PC-3 (cell line): Measurements from ENCODE around the gene PLXNA4. TPM values are rescaled to one million over a fixed set of nuclear protein-coding genes. Genes with fewer than 3 reads are reported as not detected.

Experiments
- ATAC-seq: fragments of 200-7000 bp; cut with Tn5 transposase; 2 replicates; pipeline ENCODE4 v1.9.1; 2020; ENCODE audit warnings: mild to moderate bottlenecking, moderate library complexity
- BruUV-seq: library from RNA; stranded (reverse); fragments of 400-500 nt; replicated peaks from 2 replicates; lab custom pipeline; 2021; lab: Mats Ljungman, UMichigan
- CTCF ChIA-PET: fragments of 300-600 bp; sonication (Branson Sonifier 250); formaldehyde crosslinking; loops from one replicate; lab custom pipeline; 2022; ENCODE audit warnings: antibody characterized with exemption; lab: Charles Lee
- POLR2A ChIA-PET: fragments of 300-600 bp; sonication (Branson Sonifier 250); formaldehyde crosslinking; loops from one replicate; lab custom pipeline; 2022; ENCODE audit warnings: antibody characterized with exemption; ENCODE audit not compliant: unreplicated experiment; lab: Charles Lee
- DNase-seq: peaks from one replicate; pipeline ENCODE4 v3.0.0-alpha.2; 2015
- H2AFZ ChIP-seq: fragments of 300-600 bp; sonication (generic); 2 replicates; pipeline ENCODE4 v1.6.0; 2016; ENCODE audit warnings: antibody characterized with exemption, low read length
- H3F3A ChIP-seq: fragments of 300-600 bp; sonication (generic); one replicate; pipeline ENCODE4 v1.6.0; 2017; ENCODE audit warnings: antibody characterized with exemption, low read length, control low read depth, mild to moderate bottlenecking; ENCODE audit not compliant: unreplicated experiment
- H3K27ac ChIP-seq: fragments of 300-600 bp; sonication (generic); 2 replicates; pipeline ENCODE4 v1.5.1; 2016; ENCODE audit warnings: mild to moderate bottlenecking, low read length
- H3K27me3 ChIP-seq: fragments of 300-600 bp; sonication (generic); 2 replicates; pipeline ENCODE4 v1.6.1; 2016; ENCODE audit warnings: low read length, mixed read lengths
- H3K36me3 ChIP-seq: fragments of 300-600 bp; sonication (generic); 2 replicates; pipeline ENCODE4 v1.6.1; 2016; ENCODE audit warnings: low read depth, mixed run types, low read length, mixed read lengths
- H3K4me1 ChIP-seq: fragments of 300-600 bp; sonication (generic); 2 replicates; pipeline ENCODE4 v1.5.1; 2016; ENCODE audit warnings: low read length; ENCODE audit not compliant: insufficient read depth
- H3K4me2 ChIP-seq: fragments of 300-600 bp; sonication (generic); 2 replicates; pipeline ENCODE4 v1.6.0; 2016; ENCODE audit warnings: low read length
- H3K4me3 ChIP-seq: fragments of 300-600 bp; sonication (generic); 2 replicates; pipeline ENCODE4 v1.5.1; 2016; ENCODE audit warnings: mild to moderate bottlenecking, low read length, mixed read lengths
- H3K79me2 ChIP-seq: fragments of 300-600 bp; sonication (generic); 2 replicates; pipeline ENCODE4 v1.6.1; 2017; ENCODE audit warnings: low read length, mixed read lengths
- H3K9ac ChIP-seq: fragments of 300-600 bp; sonication (generic); 2 replicates; pipeline ENCODE4 v1.6.0; 2016; ENCODE audit warnings: mild to moderate bottlenecking, low read length
- H3K9me2 ChIP-seq: fragments of 300-600 bp; sonication (generic); replicated peaks from 2 replicates; pipeline ENCODE4 v1.6.1; 2016; ENCODE audit warnings: mixed run types, low read length, mixed read lengths
- H3K9me3 ChIP-seq: fragments of 300-600 bp; sonication (generic); 2 replicates; pipeline ENCODE4 v1.6.1; 2016; ENCODE audit warnings: low read length, mixed read lengths
- H4K20me1 ChIP-seq: fragments of 300-600 bp; sonication (generic); 2 replicates; pipeline ENCODE4 v1.6.1; 2016; ENCODE audit warnings: low read length, mixed read lengths
- CTCF ChIP-seq: fragments of 300-600 bp; sonication (generic); conservative IDR thresholded peaks from 2 replicates; pipeline ENCODE4 v1.5.1; 2017; ENCODE audit warnings: antibody characterized with exemption, low read depth, mild to moderate bottlenecking, low read length
- EZH2 ChIP-seq: fragments of 300-600 bp; sonication (generic); IDR thresholded peaks from one replicate; pipeline ENCODE4 v1.6.1; 2017; ENCODE audit warnings: antibody characterized with exemption, mild to moderate bottlenecking, low read length; ENCODE audit not compliant: unreplicated experiment
- EZH2phosphoT487 ChIP-seq: fragments of 300-600 bp; sonication (generic); IDR thresholded peaks from 2 replicates; pipeline ENCODE4 v1.6.1; 2018; ENCODE audit warnings: mild to moderate bottlenecking, antibody characterized with exemption, low read length, borderline replicate concordance
- intact Hi-C: fragments of 100-400 bp; cut with micrococcal nuclease; formaldehyde crosslinking; loops from 2 replicates; pipeline ENCODE4 v1.9.0; 2023
- total RNA-seq: library from RNA; depleted of rRNA; stranded (reverse); fragments of >200 nt; gene quantifications from 2 replicates; pipeline ENCODE4 v1.2.3, GENCODE V29; 2014

PLXNA4 gene
- total RNA-seq, 1 experiment from 2014 or later = 1.2 TPM

- Histone ChIP-seq H3K9me3 (no peaks in the 10 kb centered on the region), H2AFZ (no peak overlapping the region), H3K79me2 (no peaks in the 10 kb centered on the region), H3K4me3 (no peak overlapping the region), H3K4me2 (no peak overlapping the region), H3K36me3 (no peaks in the 10 kb centered on the region), H3K27ac (no peak overlapping the region), H3K4me1 (no peaks in the 10 kb centered on the region), H3K9ac (no peak overlapping the region), H3K9me2 (no peaks in the 10 kb centered on the region), H4K20me1 (no peaks in the 10 kb centered on the region), H3K27me3 (no peaks in the 10 kb centered on the region), H3F3A (no peaks in the 10 kb centered on the region)
- POLR2A ChIA-PET = no interaction called here
- ATAC-seq = no peak
- CTCF ChIA-PET = no interaction called here
- no peak for DNase-seq
- BruUV-seq = no TSS peak
- TF ChIP-seq EZH2 (no peak), CTCF (no peak), EZH2phosphoT487 (no peak)
- intact Hi-C loops = no loop called here
Observed at GRCh38 chr7:132383962-132384361, 192.3 kb downstream of the PLXNA4 start.

GRCh38 chr7:132381742-132382472 lies 194.4 kb downstream of the PLXNA4 start:
- Histone ChIP-seq H3K27me3 (no peaks in the 10 kb centered on the region), H3K79me2 (no peaks in the 10 kb centered on the region), H3K9me2 (no peaks in the 10 kb centered on the region), H3K9ac (no peak overlapping the region), H3K4me2 (no peak overlapping the region), H3K4me3 (no peak overlapping the region), H2AFZ (no peak overlapping the region), H4K20me1 (no peaks in the 10 kb centered on the region), H3K9me3 (no peaks in the 10 kb centered on the region), H3K27ac (no peak overlapping the region), H3K36me3 (no peaks in the 10 kb centered on the region), H3K4me1 (no peaks in the 10 kb centered on the region), H3F3A (no peaks in the 10 kb centered on the region)
- intact Hi-C loops = no loop called here
- DNase-seq (peak; percentile 9), ATAC-seq (peak; percentile 37; the same call in 1 of the 2 replicates)
- BruUV-seq = no TSS peak
- ChIA-PET POLR2A (no interaction called here), CTCF (no interaction called here)
- TF ChIP-seq EZH2 (no peak), EZH2phosphoT487 (no peak), CTCF (no peak)

DNA sequence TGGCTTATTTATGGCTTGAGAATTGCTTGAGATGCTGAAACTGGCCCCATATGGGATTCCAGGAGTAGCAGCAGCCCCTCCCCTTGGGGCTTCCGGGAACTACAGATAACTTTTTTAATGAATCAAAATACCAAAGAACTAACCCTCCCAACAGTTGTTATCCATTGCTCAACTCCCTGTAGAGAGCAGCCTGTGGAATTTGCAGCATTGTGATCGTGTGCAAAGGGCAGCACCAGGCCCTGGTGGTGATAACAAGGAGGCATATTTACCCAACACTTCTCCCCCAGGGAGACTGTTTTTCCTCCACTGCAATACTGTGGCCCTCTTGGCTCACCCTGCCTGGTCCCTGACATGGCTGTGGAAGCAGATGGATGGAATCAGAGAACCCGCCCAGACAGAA lies 196.2 kb downstream of the PLXNA4 start:
- CTCF ChIA-PET = no interaction called here
- Histone ChIP-seq H3K36me3 (no peaks in the 10 kb centered on the region), H3K4me2 (no peak overlapping the region), H3K27me3 (no peaks in the 10 kb centered on the region), H3K9me3 (no peaks in the 10 kb centered on the region), H3K4me3 (no peak overlapping the region), H3K9me2 (no peaks in the 10 kb centered on the region), H2AFZ (no peak overlapping the region), H4K20me1 (no peaks in the 10 kb centered on the region), H3F3A (no peaks in the 10 kb centered on the region), H3K27ac (no peak overlapping the region), H3K4me1 (no peaks in the 10 kb centered on the region), H3K79me2 (no peaks in the 10 kb centered on the region), H3K9ac (no peak overlapping the region)
- intact Hi-C loops = no loop called here
- POLR2A ChIA-PET = no interaction called here
- TF ChIP-seq EZH2 (no peak), EZH2phosphoT487 (no peak), CTCF (no peak)
- BruUV-seq = no TSS peak
- ATAC-seq = no peak
- no peak for DNase-seq
